Measurements from ENCODE around the gene ZFP64.
"Not testable (repeated sequence)": the region's sequence is repeated elsewhere in the genome, so short reads cannot be mapped to it uniquely, and the experiment has no call there.

ZFP64 gene

GRCh38 chr20:52150440-52151258, 40.9 kb downstream of the ZFP64 start:
- no peak overlapping the region for H3K4me3 ChIP-seq (ENCODE audit: low read length)
- peak; percentile 56 for DNase-seq (ENCODE audit: low read depth)
- TF ChIP-seq CTCF (IDR thresholded peaks at IDR 0.05; ENCODE audit: insufficient read depth, low read depth, low read length, missing control alignments), result peak; percentile 88

- no peak for TF ChIP-seq CTCF (IDR thresholded peaks at IDR 0.05; ENCODE audit: insufficient read depth, low read depth, low read length, missing control alignments)
These were observed 46.0 kb downstream of the ZFP64 start for GRCh38 chr20:52145587-52145986.

GRCh38 chr20:52143277-52143676, 48.3 kb downstream of the ZFP64 start:
- H3K4me3 ChIP-seq (ENCODE audit: low read length), result no peak overlapping the region
- no peak for TF ChIP-seq CTCF (IDR thresholded peaks at IDR 0.05; ENCODE audit: insufficient read depth, low read depth, low read length, missing control alignments)
- no peak for DNase-seq (ENCODE audit: low read depth)

More at GRCh38 chr20:52145587-52145986, 46.0 kb downstream of the ZFP64 start:
- DNase-seq (ENCODE audit: low read depth), result peak; percentile 17
- no peak overlapping the region for H3K4me3 ChIP-seq (ENCODE audit: low read length)

DNA sequence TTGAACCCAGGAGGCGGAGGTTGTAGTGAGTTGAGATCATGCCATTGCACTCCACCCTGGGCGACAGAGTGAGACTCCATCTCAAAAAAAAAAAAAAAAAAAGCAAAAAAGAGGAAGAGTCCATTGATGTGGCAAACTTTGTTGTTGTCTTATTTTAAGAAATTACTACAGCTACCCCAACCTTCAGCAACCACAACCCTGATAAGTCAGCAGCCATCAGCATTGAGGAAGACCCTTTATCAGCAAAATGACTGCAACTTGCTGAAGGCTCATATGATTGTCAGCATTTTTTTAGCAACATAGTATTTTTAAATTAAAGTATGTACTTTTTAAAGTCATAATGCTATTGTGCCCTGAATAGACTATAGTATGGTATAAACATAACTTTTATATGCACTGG, 48.8 kb downstream of the ZFP64 start:
- TF ChIP-seq CTCF (IDR thresholded peaks at IDR 0.05; ENCODE audit: insufficient read depth, low read depth, low read length, missing control alignments), result no peak
- no peak for DNase-seq (ENCODE audit: low read depth)
- H3K4me3 ChIP-seq (ENCODE audit: low read length), result no peak overlapping the region

GRCh38 chr20:52139986-52140385, 51.6 kb downstream of the ZFP64 start:
- no peak for DNase-seq (ENCODE audit: low read depth)
- TF ChIP-seq CTCF (IDR thresholded peaks at IDR 0.05; ENCODE audit: insufficient read depth, low read depth, low read length, missing control alignments), result no peak
- H3K4me3 ChIP-seq (ENCODE audit: low read length), result no peak overlapping the region

DNA sequence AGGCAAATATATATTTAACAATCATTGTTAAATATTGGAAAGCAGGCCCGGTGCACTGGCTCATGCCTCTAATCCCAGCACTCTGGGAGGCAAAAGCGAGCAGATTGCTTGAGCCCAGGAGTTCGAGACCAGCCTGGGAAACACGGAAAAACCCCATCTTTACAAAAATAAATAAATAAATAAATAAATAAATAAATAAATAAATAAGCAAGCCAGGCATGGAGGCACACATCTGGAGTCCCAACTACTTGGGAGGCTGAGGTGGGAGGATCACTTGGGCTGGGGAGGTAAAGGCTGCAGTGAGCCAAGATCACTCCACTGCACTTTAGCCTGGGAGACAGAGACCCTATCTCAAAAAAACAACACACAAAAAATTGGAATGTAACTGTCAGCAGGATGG, 53.7 kb downstream of the ZFP64 start:
- H3K4me3 ChIP-seq (ENCODE audit: low read length), result no peak overlapping the region
- no peak for DNase-seq (ENCODE audit: low read depth)
- TF ChIP-seq CTCF (IDR thresholded peaks at IDR 0.05; ENCODE audit: insufficient read depth, low read depth, low read length, missing control alignments), result no peak

DNA sequence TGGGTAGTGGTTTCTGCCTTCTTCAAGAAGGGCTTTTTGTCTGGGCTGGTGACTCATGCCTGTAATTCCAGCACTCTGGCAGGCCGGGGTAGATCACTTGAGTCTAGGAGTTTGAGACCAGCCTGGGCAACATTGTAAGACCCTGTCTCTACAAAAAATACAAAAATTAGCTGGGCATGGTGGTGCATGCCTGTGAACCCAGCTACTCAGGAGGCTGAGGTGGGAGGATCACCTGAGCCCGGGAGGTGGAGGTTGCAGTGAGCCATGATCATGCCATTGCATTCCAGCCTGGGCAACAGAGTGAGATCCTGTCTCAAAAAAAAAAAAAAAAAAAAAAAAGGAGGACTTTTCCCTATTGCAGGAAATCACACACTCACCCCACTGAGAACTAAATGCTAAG, 57.9 kb downstream of the ZFP64 start:
- not testable (repeated sequence) for DNase-seq (ENCODE audit: low read depth); H3K4me3 ChIP-seq (ENCODE audit: low read length)
